Keratinocyte (primary cell): ENCODE measurements around the gene ATP6V0E1. TPM values are rescaled to one million over a fixed set of nuclear protein-coding genes. Genes with fewer than 3 reads are reported as not detected.
A peak's percentile ranks its signal among the peaks of the same experiment; 100 is the strongest.

Source experiments
- DNase-seq: peaks from one replicate; pipeline ENCODE4 v3.0.0-alpha.2; 2011; ENCODE audit warnings: low read depth, missing footprints, low spot score
- FAIRE-seq: peaks from 2 replicates; lab custom pipeline; 2011; peaks lifted over from hg19 to GRCh38; lab: Jason Lieb, UNC
- H2AFZ ChIP-seq: 2 replicates; pipeline ENCODE4 v1.6.0; 2012; ENCODE audit warnings: low read length, control low read depth, inconsistent platforms; ENCODE audit not compliant: control insufficient read depth
- H3K27ac ChIP-seq: 2 replicates; pipeline ENCODE4 v1.5.1; 2011; ENCODE audit warnings: low read length; ENCODE audit not compliant: control insufficient read depth, insufficient read depth
- H3K27me3 ChIP-seq: 3 replicates; pipeline ENCODE4 v1.6.0; 2011; ENCODE audit warnings: low read length; ENCODE audit not compliant: control insufficient read depth, insufficient read depth; ENCODE audit errors: extremely low read depth
- H3K36me3 ChIP-seq, 2 experiments: 2 replicates in 1 of 2; 3 replicates in 1 of 2; pipeline ENCODE4 v1.5.1; 2011; ENCODE audit warnings: low read length in 2 of 2, mild to moderate bottlenecking in 1 of 2; ENCODE audit not compliant: control insufficient read depth in 2 of 2, insufficient read depth in 2 of 2; ENCODE audit errors: extremely low read depth in 1 of 2
- H3K4me1 ChIP-seq: 3 replicates; pipeline ENCODE4 v1.5.1; 2011; ENCODE audit warnings: low read length; ENCODE audit not compliant: control insufficient read depth, insufficient read depth; ENCODE audit errors: extremely low read depth
- H3K4me2 ChIP-seq: 3 replicates; pipeline ENCODE4 v1.6.0; 2011; ENCODE audit warnings: low read depth, low read length; ENCODE audit not compliant: control insufficient read depth, insufficient read depth; ENCODE audit errors: extremely low read depth
- H3K4me3 ChIP-seq, 3 experiments: fragments of 200-600 bp in 1 of 3; sonication (generic) in 1 of 3; 2 replicates in 2 of 3; 3 replicates in 1 of 3; pipeline ENCODE4 v1.5.1; 2011 to 2016; ENCODE audit warnings: low read length in 3 of 3, mild to moderate bottlenecking in 3 of 3, control low read depth in 2 of 3, inconsistent platforms in 1 of 3, low read depth in 1 of 3, mixed read lengths in 1 of 3, mixed run types in 1 of 3, moderate library complexity in 1 of 3; ENCODE audit not compliant: control insufficient read depth in 2 of 3, insufficient read depth in 2 of 3; ENCODE audit errors: extremely low read depth in 1 of 3
- H3K79me2 ChIP-seq: 2 replicates; pipeline ENCODE4 v1.6.0; 2012; ENCODE audit warnings: low read length; ENCODE audit not compliant: control insufficient read depth, insufficient read depth
- H3K9ac ChIP-seq: 3 replicates; pipeline ENCODE4 v1.6.0; 2011; ENCODE audit warnings: low read length; ENCODE audit not compliant: control insufficient read depth, insufficient read depth; ENCODE audit errors: extremely low read depth
- H3K9me1 ChIP-seq: 3 replicates; pipeline ENCODE4 v1.6.0; 2011; ENCODE audit warnings: low read length; ENCODE audit not compliant: control insufficient read depth, insufficient read depth; ENCODE audit errors: extremely low read depth
- H3K9me3 ChIP-seq: 2 replicates; pipeline ENCODE4 v1.5.1; 2012; ENCODE audit warnings: low read depth, low read length; ENCODE audit not compliant: control insufficient read depth
- H4K20me1 ChIP-seq: 3 replicates; pipeline ENCODE4 v1.6.0; 2011; ENCODE audit warnings: low read length; ENCODE audit not compliant: control insufficient read depth, insufficient read depth; ENCODE audit errors: extremely low read depth
- EZH2 ChIP-seq: IDR thresholded peaks from one replicate; pipeline ENCODE4 v1.6.1; 2012; ENCODE audit warnings: inconsistent platforms, mild to moderate bottlenecking, low read length, moderate library complexity
- dilution Hi-C: fragments of 300-500 bp; cut with MboI; formaldehyde crosslinking; loops from one replicate; pipeline ENCODE4 v1.7.0; 2020; ENCODE audit warnings: low sequenced_read_pairs; ENCODE audit not compliant: extremely low pct_ligation_motif_present
- polyA plus RNA-seq, 5 experiments: library from polyadenylated mRNA; depleted of rRNA in 3 of 5; stranded (reverse) in 3 of 5; stranded (forward) in 1 of 5; unstranded in 1 of 5; fragments of >200 nt; gene quantifications; 1 replicate in 1 of 5; 2 replicates in 3 of 5; 3 replicates in 1 of 5; pipeline versions ENCODE4 v1.2.1 to v1.2.3, GENCODE V29; 2011 to 2012; ENCODE audit warnings: missing spikeins in 2 of 5, low read depth in 1 of 5, low replicate concordance in 1 of 5
- TF ChIP-seq, protein P1 (sequence below), 3 experiments: IDR thresholded peaks in 1 of 3; conservative IDR thresholded peaks in 1 of 3; optimal IDR thresholded peaks in 1 of 3; 2 replicates in 2 of 3; 3 replicates in 1 of 3; pipeline versions ENCODE3 to v1.5.1; 2011; ENCODE audit warnings: low read length in 3 of 3, mild to moderate bottlenecking in 3 of 3, moderate library complexity in 2 of 3, control low read depth in 1 of 3, inconsistent platforms in 1 of 3; ENCODE audit not compliant: insufficient read depth in 2 of 3; ENCODE audit errors: extremely low read depth in 1 of 3

ATP6V0E1 gene
- polyA plus RNA-seq, 1 donor (not counting 4 experiments of a cell fraction or from before 2014, with no cell fraction given): 533 TPM

DNA sequence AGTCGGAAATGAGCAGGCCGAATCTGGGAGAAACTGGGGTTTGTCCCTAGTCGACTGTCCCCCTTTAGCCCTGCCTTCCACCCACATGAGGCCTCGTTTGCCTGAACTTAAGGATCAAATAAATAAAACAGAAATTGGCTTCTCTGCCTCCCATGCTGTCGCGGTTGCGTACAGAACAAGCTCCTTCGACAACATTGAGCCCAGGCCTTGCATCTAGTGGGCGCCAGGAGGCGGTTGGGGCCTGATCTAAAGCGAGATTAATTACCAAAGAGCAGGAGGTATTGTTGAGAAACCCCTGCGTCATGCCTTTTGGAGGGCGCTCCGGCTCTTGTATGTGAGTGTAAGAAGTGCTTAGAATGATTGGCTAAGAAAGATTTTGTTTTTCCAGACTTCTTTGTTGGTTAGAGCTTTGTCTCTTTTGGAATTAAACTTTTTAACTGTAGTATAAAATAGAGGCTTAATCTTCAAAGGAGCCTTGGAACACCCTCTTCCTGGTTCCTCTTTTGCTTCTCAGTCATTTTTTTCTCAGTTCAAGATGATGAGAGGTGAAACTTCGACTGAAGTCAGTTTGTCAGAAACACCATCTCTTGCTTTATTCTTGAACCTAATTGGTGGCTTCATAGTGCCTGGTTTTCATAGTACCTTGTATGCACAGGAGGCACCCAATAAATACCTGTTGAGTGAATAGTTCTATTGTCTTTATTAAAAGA is 828 bp downstream of the ATP6V0E1 start:
- Histone ChIP-seq H3K4me1 (peaks cover 7% of the 10 kb centered on the region), H3K9me1 (no peaks in the 10 kb centered on the region), H3K36me3 (peaks cover 2 to 3% of the 10 kb centered on the region in 2 experiments), H4K20me1 (no peaks in the 10 kb centered on the region), H3K4me3 (peak overlapping the region; percentile 86 to 95 (median 93)), H3K79me2 (peaks cover 48% of the 10 kb centered on the region), H2AFZ (peak overlapping the region; percentile 47), H3K4me2 (peak overlapping the region; percentile 87), H3K9ac (peak overlapping the region; percentile 99), H3K27ac (peak overlapping the region; percentile 97), H3K9me3 (no peaks in the 10 kb centered on the region), H3K27me3 (no peaks in the 10 kb centered on the region)
- TF ChIP-seq, protein P1, sequence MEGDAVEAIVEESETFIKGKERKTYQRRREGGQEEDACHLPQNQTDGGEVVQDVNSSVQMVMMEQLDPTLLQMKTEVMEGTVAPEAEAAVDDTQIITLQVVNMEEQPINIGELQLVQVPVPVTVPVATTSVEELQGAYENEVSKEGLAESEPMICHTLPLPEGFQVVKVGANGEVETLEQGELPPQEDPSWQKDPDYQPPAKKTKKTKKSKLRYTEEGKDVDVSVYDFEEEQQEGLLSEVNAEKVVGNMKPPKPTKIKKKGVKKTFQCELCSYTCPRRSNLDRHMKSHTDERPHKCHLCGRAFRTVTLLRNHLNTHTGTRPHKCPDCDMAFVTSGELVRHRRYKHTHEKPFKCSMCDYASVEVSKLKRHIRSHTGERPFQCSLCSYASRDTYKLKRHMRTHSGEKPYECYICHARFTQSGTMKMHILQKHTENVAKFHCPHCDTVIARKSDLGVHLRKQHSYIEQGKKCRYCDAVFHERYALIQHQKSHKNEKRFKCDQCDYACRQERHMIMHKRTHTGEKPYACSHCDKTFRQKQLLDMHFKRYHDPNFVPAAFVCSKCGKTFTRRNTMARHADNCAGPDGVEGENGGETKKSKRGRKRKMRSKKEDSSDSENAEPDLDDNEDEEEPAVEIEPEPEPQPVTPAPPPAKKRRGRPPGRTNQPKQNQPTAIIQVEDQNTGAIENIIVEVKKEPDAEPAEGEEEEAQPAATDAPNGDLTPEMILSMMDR (optimal IDR thresholded peaks at IDR 0.05 in 1 of 3, IDR thresholded peaks at IDR 0.05 in 1 of 3, conservative IDR thresholded peaks at IDR 0.05 in 1 of 3; ENCODE audit: extremely low read depth in 1 of 3, insufficient read depth in 2 of 3, low read length in 3 of 3): peak; percentile 59 to 69 (median 67)
- no peak for TF ChIP-seq EZH2
- dilution Hi-C loops: no loop called here
- DNase-seq: peak; percentile 21
- no peak for FAIRE-seq

DNA sequence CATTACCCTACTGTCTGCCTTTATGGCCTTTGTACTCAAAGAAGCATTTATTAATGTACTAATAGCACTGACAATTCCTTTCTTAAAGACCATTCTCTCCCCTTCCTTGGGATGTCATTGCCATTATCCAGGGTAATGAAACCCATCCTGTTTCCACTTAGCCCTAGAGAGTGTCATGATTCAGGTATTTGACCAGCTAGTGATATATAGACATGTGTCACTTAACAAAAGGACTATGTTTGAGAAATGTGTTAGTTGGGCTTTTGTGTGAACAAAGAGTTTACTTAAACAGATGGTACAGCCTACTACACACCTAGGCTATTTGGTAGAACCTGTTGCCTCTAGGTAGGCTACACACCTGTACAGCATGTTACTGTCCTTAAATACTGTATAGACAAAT is 2.0 kb downstream of the ATP6V0E1 start:
- peak overlapping the region in 2 of 3 experiments; percentile 11 for H3K4me3 ChIP-seq
- peak overlapping the region; percentile 42 for H3K4me2 ChIP-seq
- H4K20me1 ChIP-seq: no peaks in the 10 kb centered on the region
- H3K4me1 ChIP-seq: peaks cover 7% of the 10 kb centered on the region
- H3K79me2 ChIP-seq: peaks cover 51% of the 10 kb centered on the region
- peaks cover 2 to 3% of the 10 kb centered on the region in 2 experiments for H3K36me3 ChIP-seq
- no peak overlapping the region for H3K27ac ChIP-seq
- FAIRE-seq: no peak
- H3K9me3 ChIP-seq: no peaks in the 10 kb centered on the region
- dilution Hi-C loops: no loop called here
- DNase-seq: no peak
- no peaks in the 10 kb centered on the region for H3K27me3 ChIP-seq
- H3K9ac ChIP-seq: no peak overlapping the region
- no peak for TF ChIP-seq EZH2
- TF ChIP-seq, protein P1 (optimal IDR thresholded peaks at IDR 0.05 in 1 of 3, IDR thresholded peaks at IDR 0.05 in 1 of 3, conservative IDR thresholded peaks at IDR 0.05 in 1 of 3; ENCODE audit: extremely low read depth in 1 of 3, insufficient read depth in 2 of 3, low read length in 3 of 3): no peak
- no peak overlapping the region for H2AFZ ChIP-seq
- H3K9me1 ChIP-seq: no peaks in the 10 kb centered on the region
